ENCODE data around the gene KDM5A.

KDM5A gene

DNA sequence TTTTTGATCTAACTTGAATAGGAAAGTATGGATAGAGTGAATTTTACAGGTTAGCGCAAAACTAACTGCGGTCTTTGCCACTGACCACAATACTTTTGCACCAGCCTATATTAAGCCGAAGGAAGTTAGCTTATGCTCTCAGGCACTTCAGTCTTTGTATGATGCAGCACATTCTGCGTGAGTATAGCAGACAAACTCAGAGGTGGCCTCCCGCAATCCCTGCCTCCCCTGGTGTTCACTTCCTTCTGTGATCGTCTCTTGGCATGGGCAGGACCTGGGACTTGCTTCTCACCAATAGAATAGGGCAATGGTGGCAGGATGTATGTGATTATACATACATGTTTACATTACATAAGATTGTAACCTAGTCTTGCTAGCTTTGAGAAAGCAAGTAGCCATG lies 116.2 kb downstream of the KDM5A start:
- no peak for DNase-seq

DNA sequence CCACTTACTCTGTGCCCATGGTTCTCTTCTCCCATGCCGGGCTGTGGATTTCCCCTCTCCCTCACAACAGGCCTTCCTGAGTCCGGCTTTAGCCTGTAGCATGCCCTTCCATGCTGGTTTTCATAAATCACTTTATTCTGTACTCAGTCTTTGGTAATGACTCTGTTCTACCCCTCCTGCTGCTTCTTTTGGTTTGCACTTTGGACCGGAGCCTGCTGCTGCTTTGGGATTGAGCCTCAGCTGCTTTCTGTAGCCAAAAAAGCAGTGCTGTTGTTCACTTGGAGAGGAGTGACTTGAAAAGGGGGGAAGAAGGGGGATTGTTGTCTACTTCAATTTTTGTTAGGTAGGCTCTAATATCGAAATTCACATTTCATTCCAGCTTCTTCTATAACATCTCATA lies 118.0 kb downstream of the KDM5A start:
- DNase-seq = no peak

DNA sequence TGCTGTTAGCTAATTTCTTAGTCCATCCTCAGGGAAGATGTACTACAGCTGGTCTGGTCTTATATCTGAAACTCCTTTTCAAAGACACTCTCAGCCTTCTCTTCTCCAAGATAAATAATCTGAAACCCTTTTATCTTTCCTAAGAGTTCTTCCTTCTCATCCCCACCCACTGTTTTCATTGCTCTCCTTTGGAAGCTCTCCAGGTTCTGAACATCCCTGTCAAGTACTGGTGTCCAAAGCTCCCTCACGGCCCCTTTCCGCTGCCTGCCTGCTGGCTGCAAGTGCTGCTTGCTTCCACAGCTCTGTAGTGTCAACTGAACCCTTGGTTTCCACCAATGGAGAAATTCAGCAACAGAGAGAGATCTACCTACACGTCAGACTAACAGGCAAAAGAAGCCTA lies 119.9 kb downstream of the KDM5A start:
- no peak for DNase-seq

DNA sequence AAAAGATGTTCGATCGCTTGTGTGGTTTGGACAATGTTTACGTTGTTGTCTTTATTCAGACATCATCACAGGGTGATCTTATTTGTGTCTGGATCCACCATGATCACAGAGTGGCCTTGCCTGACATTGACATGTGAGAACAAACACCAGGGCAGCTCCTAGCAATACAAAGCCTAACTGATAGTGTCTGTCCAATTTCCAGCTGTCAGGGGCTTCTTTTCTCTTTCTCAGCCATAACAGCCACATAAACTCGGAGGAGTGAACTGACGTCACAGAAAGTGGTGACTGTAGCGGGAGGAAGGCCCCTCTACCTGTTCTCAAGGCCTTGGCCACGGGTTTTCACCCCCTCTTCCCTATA lies 120.7 kb downstream of the KDM5A start:
- DNase-seq = no peak

DNA sequence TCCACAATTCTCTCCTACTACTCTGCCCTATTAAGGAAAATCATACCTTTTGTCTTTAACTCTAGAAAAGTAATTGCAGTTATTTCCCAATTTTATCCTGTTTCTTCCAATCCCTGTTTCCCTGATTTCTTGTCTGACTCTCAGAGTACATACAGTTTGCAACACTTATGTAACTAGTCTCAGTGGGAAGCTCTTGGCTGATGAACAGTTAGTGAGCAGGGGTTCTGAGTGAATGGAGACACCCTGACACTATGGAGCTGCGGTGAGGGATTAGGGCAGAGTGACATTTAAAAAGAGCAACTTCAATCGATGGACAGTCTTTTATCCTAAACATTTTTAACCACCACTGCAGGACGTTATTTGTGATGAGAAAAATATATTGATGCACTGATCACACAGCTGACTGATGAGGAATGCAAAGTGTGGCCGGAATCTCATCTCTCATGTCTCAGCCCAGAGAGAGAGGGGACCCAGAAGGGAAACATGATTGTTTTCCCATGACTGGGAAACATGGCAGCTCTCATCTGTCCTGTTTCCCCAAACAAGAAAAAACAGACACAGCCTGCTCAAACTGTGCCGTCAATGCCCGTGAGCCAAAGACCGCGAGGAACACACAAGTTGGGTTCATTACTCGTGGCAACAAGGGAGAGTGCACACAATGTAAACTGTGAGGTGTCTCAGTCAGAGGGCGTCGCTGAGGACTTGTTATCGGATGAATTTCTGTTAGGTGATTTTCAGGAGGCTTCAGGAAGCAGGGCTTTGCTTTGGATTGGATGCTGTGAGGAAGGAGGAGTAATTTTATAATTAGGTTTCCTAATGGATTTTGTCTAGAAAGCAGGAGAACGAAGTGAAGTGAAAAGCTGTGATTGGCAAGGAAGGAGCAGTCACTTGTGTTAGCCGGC lies 121.3 kb downstream of the KDM5A start:
- no peak for DNase-seq

DNA sequence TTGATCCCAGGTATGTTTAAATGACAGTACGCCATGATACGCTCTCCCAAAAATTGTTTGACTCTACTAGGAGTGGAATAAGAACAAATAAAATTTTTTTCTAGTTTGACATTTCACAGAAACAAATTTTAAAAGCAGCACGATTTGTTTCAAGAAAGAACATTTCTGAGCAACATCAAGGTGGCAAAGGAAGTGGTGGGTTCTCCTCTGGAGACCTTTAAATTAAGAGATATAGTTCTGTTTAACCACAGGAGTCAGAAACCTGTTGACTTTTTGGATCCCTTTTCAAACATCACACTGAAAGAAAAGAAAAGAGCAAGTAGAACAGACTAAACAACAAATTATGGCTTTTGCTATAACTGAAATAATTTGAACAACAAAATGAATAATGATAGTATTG lies 124.0 kb downstream of the KDM5A start:
- peak in 1 of 5 experiments; percentile 54 for DNase-seq

DNA sequence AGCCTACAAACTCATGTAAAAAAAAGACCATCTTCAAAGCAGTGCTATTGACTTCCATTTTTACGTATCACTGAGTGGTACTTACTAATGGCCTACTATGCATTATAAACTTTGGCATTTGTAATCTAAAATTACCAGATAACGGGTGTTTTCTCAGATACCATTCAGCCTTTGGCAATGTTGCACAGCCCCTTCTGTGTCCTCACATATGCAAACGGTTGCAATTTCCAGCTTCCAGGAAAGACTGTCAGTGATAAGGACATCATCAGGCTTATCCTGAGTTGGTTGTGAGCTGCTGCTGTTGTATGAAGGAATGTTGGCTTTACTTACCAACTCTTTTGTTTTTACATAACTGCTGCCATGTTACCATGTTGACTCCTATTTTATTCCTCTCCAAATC lies 124.9 kb downstream of the KDM5A start:
- no peak for DNase-seq

DNA sequence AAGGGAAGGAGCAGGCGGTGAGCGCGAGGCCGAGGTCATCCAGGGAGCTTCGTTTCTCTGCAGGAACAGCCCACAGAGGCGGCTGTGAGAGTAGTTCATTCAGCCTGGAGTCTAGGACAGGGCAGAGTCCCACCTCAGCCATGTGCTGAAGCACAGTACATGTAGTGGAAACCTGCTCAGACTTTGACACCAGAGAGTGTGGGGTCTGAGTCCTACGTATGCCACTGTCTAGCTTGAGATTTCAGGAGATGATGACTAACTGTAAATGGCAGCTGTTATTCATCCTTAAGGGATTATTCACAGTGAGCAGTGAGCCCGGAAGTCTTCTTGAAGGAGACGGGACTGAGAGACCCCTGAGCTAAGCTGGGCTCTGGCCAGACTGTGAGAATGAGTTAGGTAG lies 125.5 kb downstream of the KDM5A start:
- DNase-seq = no peak

DNA sequence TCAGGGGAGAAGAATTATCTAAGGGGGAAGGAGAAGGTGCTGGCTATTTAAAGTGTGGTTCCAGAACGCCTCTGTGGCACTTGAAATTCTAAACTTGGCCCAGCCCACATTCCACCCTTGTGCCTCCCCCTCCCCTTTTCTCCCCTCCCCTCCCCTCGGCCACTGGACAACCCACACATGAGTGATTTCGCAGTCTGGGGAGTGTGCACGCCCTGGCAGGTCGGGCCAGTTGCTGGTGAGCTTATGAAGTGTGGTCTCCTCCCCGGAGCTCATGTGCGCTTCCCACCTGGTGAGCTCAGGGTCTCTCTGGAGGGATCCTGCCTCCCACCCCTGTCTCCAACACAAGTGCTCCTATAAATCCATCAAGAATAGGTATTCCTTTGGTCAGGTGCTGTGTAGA lies 126.3 kb downstream of the KDM5A start, which contains the start of gene SLC6A13:
SLC6A13 (minus strand) TSS at position 20 of the 400 bp plus-strand sequence. CDS start 2,784 bp downstream, outside the sequence.
- no peak for DNase-seq

DNA sequence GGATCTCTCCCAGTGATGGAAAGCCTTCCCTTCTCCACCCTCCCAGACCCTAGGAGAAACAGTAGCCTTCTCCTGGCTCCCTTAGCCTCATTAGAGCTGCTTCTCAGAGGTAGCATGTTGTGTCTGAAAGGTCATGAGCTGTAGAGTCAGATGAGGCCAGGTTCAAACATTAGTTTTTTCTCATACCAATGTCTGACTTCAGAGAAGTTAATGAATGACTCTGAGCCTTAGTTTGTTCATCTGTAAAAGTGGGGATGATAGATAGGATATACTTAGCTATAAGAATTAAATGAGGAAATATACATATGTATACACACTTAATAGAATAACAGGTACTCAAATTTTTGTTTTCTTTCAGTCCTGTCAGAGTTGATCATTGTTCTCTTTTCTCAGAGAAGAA lies 127.0 kb downstream of the KDM5A start:
- DNase-seq = no peak

DNA sequence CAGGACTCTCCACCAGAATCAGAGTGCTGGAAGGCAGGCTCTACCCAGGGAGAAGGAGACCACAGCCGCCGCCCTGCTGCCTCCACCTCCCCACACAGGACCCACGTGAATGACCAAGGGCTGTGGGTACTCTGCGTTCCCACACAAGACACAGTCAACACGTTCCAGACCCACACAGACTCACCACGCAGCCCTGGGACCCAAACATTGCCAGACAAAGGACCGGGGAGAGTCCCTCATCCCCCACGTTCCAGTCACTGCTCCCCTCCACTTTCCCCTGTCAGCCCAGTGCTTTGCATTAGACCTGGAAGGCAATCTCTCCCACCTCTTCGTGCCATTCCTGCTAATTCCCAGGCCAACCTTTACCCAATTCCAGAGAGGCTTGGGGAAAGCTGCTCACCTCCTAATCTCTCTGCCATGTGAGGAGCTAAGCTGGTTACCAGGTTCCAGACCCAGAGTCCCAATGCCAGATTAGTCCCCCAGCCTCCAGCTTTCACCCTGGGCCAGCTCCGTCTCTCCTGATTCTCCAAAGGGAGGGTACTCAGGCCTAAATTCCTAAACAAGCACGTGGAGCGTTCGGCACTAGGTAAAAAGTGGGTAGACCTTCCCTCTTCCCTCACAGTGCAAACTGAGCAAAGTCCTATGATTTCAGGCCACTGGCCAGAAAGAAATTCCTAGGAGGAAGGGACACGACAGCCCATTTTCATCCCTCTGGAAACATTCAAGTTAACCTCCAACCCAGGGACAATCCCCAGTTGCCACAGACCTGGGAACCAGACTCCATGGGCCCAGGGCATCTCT lies 131.4 kb downstream of the KDM5A start:
- no peak for DNase-seq

DNA sequence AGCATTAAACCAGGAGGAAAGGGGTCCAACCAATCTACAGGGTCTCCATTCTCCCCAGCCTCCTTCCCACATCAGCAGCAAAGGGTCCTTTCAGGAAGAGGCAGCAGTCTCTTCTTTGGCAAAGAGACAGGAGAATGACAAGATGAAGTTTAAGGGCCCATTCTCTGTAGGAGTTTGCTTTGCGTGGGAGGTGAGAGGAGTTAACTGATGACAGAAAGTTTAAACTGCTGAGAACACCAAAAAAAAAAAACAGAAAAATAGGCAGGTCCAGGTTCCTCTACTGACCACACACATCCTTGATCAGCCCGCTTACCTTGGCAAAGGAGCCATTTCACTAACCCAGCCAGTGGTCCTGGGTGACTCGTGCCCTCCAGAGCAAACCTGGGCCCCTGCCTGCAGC lies 132.2 kb downstream of the KDM5A start:
- DNase-seq = no peak

DNA sequence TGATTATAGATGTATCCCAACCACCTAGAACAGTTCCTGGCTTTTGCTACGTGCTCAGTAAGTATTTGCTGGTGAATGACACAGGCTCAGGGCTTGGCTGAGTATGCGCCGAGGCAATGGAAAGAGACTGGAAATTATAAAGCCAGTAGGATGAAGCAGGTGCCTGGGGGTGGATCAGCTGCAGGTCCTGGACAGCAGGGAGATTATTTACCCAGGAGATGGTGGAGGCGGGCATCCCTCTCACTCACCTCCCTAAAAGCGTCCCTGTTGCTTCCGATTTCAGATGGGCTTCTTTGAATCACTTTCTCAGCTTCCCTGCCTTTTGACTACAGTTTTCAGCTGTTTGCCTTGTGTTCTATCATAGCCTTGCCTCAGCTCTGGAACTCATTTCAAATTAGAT lies 132.9 kb downstream of the KDM5A start:
- DNase-seq = no peak

DNA sequence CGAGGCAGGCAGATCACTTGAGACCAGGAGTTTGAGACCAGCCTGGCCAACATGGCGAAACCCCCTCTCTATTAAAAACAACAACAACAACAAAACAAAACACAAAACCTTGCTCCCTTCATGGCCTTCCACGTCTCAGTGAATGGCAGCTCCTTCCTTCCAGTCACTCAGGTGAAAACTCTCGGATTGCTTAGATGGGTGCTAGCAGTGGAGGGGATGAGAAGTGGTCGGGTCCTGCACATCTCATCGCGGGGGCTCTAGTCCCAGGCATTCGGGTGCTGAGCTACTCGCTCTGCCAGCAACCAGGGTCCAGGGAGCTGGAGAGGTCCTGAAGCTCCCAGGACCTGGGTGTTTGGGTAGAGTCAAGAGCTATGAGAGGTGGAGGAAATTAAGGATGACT lies 134.2 kb downstream of the KDM5A start:
- DNase-seq = no peak

DNA sequence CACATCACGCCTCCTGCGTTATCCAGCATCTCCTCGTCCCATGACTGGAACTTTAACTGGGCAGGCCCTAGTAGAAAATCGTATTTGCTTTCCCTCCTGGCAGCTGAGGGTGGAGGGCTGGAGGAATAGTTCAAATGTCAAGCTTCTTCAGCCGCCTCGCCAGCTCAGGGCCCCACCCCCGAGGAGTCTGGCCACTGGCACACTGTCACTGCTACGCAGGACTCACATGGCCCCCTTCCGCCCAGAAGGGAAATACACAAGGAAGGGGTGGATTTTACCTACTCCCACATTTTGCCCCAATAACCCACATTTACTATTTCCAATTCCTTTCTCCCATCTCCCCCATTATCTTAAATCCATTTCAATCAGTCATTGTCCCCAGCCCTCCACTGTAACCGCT lies 135.1 kb downstream of the KDM5A start:
- DNase-seq = no peak

DNA sequence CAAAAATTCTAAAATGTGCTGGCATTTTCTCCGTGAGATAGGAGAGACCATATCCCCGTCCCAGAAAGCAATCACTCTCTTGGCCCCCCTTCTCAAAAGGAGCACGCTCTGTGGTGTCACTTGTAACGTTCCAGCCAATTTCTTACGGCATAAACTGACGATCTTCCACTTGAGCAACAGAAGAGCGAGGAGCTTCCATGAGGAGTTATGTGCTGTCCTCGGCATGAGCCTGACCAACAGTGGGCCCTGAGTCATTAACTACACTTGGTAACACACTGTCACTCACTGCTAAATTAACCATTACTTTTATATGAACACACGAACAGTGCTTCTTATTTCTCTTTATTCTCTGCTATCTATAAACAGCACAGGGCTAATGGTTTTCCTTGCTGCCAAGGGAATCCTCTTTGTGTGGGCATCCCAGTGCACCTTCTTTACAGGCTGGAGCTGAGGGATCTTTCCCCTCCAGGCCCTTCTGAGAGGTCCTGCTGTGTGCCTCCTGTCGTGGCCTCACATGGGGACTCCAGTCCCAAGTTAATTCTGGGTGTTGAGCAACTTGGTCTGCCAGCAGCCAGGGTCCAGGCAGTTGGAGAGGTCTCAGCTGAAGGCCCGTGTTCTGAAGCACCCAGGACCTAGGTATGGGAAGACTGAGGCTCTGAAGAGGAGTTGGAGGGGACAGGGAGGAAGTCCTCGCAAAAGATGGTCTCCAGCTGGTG lies 135.8 kb downstream of the KDM5A start:
- no peak for DNase-seq

DNA sequence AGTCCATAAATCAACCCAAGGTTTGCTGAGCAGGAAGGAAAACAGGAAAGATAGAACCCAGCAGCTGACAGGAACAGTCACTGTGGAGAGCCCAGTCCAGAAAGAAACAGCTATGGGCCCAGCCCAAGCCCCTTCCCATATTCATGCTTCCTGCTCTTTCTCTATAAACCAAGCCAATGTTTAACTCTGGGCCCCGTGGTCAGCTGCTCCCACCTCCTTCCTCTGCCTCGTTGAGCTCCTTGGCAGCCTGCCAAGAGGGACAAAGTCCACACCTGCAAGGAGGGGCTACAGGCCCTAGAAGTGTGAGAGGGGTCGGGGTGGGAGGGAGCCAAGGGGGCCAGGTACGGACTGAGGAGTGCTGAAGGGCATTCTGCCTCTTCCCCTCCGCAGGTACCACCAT lies 136.5 kb downstream of the KDM5A start:
- DNase-seq = no peak

DNA sequence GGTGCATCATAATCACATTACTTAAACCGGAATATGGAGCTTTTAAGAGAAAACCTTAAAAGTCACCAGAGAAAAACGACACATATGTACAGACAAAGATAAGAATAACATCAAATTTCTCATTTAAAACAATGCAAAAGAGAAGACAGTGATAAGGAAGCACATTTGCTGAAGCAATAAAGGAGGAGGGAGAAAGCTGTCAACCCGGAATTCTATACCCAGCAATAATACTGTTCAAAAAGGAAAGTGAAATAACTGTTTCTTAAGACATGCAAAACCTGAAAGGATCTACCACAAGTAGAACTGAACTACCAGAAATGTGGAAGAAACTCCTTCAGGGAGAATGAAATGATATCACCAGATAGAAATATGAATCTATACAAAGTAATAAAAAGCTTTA lies 141.8 kb downstream of the KDM5A start:
- no peak for DNase-seq

DNA sequence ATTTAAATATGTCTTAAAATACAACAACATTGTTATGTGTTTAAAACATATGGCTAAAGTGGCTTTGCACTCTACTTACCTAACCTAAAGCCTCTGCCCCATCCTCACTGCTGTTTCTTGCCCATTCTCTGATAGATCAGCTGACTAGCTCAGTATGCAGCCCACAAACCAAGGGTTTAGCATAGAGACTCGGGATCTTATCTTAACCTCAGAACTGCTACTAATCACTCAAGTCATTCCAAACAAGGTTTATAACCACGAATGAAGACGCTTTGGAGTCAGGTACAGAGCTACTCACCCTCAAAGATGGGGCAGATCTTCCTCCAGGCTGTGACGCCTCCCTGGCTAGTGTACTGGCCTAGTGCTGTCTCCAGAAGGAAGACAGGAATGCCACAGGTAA lies 145.7 kb downstream of the KDM5A start:
- peak in 1 of 5 experiments; percentile 72 for DNase-seq

DNA sequence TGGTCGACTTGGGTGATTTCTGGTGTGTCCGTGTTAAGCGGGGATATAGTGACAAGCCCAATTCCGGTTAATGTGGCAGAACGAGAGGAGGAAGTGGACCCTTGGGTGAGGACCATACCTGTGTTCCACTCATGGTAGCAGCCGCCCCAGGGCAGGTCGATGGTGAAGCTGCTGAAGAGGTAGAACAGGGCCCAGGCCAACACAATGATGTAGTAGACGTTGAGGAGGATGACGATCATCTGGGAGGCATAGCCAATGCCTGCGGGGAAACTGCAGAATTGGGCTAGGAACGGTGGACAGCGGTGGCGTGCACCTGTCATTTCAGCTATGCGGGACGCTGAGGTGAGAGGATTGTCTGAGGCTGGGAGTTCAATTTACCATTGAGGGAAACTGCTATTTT lies 146.6 kb downstream of the KDM5A start:
- no peak for DNase-seq

DNA sequence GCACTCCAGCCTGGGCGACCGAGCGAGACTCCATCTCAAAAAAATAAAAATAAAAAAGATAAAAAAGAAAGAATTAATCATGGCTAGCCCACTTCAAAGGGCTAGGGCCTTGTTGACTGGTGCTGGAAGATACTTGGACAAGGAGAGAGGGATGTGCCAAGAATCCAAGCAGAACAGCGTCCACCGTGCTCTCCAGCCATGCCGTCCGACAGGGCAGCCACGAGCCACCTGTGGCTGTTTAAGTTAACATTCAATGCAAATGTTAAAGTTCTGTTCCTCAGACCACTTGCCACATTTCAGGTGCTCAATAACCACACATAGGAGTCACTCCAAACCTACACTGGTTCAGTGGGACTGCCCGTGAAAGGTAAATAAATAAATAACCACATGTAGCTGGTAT lies 147.9 kb downstream of the KDM5A start:
- DNase-seq = no peak

DNA sequence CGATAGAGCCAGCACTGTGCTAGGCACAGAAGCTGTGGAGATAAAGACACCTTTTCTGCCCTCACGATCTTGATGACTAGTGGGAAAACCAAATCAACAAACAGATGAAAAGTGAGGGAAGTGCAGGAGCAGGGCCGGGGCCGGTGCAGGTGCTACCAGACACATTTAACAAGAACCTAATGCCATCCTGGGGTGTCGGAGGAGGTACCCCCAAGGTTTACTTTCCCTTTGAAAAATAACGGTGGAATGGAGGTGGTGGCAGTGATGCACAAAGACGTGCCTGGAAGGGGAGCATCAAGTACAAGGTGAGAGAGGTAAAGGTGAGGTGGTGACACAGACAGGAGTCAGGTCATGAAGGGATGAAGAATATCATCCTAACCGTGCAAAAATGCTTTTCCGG lies 148.6 kb downstream of the KDM5A start:
- no peak for DNase-seq

DNA sequence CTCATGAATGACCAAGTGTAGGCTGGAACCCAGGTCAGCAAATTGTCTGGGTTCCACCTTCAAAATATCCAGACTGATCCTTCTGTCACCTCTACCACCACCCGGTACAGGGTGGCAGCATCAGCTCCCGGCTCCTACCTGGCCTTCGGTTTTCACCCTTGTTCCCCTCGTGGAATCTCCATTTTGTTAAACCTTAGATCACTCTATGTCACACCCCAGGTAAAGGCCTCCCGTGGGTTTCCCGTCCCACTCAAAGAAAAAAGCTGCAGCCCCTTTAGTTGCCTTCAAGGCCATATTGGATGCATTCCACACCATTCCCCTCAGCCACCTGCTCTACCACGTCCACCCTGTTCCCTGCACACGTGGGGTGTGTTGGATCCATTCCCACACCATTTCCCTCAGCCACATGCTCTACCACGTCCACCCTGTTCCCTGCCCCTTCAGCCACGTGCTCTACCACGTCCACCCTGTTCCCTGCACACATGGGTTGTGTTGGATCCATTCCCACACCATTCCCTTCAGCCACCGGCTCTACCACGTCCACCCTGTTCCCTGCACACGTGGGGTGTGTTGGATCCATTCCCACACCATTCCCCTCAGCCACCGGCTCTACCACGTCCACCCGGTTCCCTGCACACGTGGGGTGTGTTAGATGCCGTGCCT lies 150.3 kb downstream of the KDM5A start:
- no peak for DNase-seq
